ENCODE results near the gene PPP3CA.

GRCh38 chr4:101288365-101289145, 58.8 kb downstream of the PPP3CA start:
- TF ChIP-seq CTCF (IDR thresholded peaks at IDR 0.05) = no peak
- no peak for TF ChIP-seq POLR2A (IDR thresholded peaks at IDR 0.05)
- TF ChIP-seq POLR2AphosphoS5 (IDR thresholded peaks at IDR 0.05) = no peak
